HuH-7.5 (cell line): ENCODE data around the gene DDX11.
"Not testable (repeated sequence)": the region's sequence is repeated elsewhere in the genome, so short reads cannot be mapped to it uniquely, and the experiment has no call there.

Experiments used
- DNase-seq: peaks from one replicate; pipeline ENCODE4 v3.0.0; 2011; ENCODE audit warnings: low spot score

DDX11 gene

DNA sequence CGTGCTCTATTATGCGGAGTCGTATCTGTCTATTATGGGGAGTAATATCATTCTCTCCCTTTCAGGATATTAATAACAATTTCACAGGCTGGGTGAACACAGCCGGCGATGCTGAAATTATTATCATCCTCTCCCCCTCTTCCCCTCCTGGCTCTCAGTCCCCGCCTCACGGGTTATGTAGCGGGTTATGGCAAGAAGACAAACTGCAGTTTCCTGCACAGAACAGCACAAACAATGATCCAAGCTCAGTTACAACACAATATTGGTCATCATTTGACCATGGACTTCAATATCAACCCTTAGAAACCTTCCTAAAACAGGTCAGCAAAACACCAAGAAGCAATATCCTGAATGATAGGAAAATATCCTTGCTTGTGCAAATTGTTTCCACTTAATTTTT lies 50.5 kb downstream of the DDX11 start:
- DNase-seq: not testable (repeated sequence)

DNA sequence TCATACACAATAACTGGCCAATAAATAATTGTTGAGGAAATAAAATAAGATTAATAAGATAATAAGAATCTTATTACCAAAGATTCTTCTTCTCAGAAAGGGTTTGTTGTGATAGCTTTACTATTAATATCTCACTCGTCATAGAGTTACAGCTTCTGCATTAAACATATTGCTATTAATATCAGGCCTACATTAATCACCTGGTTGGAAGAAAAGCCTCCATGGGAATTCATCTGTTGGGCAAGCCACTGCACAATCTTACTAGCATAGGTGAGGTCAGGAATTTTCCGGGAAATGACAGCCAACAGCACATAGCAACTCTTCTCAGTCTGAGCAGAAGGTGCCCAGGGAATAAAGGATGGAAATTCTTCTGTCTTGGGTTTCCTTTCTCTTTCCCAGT lies 51.5 kb downstream of the DDX11 start:
- not testable (repeated sequence) for DNase-seq

DNA sequence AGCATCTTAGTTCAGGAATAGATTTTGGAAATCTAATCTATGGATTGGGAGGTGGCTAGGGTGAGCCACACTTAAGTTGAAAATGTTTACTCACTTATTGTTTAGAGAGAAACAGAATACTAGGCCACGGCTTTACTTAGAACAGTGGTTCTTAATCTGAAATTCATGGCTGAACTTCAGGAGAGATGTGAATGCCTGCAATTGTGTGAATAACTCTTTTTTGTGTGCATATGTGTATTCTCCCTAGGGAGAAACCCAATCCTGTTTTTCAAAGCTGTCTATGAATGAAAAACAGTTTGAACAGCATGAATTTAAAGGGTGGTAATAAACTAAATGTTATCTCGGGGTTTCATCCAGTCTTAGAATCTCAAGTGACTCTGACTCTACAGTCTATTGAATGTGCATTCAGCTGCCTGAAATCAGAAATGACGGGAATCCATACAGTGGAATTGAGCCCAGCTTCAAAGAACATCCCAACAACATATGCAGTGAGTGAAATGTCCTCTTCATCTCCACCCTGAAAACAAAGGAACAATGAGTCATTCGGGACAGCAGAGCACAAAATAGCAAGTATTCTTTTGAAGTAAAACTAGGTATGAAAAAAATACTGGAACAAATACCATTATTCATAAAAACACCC lies 53.7 kb downstream of the DDX11 start:
- DNase-seq: not testable (repeated sequence)

DNA sequence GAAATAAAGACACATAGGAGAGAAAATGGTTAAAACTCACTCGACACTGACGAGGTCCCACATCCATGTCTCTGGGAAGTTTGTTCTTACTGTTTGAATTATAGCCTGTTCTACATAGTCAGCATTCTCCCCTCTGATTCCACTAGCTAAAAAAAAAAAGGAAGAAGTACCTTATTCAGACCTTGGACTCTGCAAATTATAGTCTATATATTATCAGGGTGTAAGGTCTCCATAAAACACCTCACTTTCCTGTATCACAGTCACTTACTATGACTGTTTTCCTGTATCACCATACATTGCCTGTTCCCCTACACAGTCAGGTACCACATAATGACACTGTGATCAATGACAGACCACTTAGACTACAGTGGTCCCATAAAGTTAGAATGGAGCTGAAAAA lies 62.9 kb downstream of the DDX11 start:
- not testable (repeated sequence) for DNase-seq

DNA sequence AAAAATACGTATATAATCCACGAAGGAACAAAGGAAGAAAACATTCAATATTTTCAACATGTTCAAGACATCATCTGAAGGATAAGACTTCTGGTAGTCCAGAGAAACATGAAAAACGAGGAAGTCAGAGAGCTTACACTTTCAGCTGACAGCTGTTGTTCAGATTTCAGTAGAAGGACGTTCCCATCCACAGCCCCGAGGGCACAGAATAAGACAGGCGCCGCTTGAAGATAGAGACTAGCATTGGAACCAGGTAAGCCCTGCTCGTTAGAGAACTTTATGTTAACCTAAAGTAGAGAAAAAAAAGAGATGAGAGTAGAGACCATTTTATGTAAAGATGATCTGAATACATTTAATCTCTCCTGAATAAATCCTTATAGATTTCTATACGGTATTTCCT lies 71.1 kb downstream of the DDX11 start:
- DNase-seq: not testable (repeated sequence)

DNA sequence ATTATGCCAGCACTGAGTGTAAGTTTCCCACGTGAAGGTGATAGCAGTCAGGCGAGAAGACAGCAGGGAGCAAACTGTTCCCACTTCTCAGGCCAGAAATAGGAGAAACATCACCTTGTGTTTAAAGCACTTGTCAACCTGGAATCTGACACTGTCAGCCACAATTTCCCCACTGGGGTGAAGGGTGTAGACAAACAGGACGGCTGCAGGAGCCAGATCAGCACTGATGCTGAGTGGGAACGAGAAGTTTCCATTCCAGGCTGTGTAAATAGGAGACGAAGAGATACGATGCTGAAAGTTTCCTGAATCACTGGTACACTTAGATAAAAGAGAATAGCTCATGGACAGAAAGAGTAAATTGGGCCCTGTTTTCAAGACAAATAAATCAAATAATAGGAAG lies 71.6 kb downstream of the DDX11 start:
- DNase-seq: not testable (repeated sequence)

DNA sequence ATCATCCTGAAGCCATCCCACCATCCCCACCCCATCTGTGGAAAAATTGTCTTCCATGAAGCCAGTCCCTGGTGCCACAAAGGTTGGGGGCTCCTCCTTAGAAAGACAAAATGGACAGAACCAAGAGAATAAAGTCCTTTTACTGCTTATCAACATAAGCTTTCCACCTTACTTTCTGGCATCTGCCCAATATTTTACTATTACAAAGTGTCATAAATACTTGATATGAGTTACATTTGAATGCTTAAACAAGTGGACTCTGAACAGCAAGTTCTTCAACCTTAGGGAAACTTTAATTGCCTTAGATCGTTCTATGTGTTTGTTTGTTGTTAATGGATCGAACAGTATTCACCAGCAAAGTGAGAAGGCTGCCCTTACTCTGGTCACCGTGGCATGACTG lies 73.8 kb downstream of the DDX11 start:
- not testable (repeated sequence) for DNase-seq

DNA sequence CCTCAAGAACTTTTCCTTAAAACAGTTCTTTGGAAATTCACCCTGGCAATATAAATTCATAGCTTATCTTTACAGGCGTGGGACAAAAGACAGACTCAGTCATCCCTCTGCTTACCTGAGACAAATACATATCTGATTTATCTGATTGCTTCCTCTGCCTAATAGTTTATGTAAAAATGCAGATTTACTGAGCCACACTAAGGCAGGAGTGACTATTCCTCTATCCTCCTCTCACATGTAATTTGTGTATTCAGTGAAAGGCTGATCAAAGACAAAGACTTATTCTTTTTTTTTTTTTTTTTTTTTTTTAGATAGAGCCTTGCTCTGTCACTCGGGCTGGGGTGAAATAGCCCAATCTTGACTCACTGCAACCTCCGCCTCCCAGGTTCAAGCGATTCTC lies 77.1 kb downstream of the DDX11 start:
- DNase-seq: not testable (repeated sequence)
